Endothelial cell of umbilical vein (primary cell): ENCODE measurements around the gene FMN1. TPM values are rescaled to one million over a fixed set of nuclear protein-coding genes. Genes with fewer than 3 reads are reported as not detected.

Source experiments
- BruUV-seq: library from RNA; stranded (reverse); fragments of 400-500 nt; replicated peaks from 2 replicates; lab custom pipeline; 2021; lab: Mats Ljungman, UMichigan
- CTCF ChIA-PET: fragments of 300-600, 350-600 bp; sonication (Branson Sonifier 250); formaldehyde crosslinking; loops from one replicate; lab custom pipeline; 2021; ENCODE audit warnings: antibody characterized with exemption, inconsistent platforms; lab: Charles Lee
- POLR2A ChIA-PET: fragments of 300-600, 350-600 bp; sonication (Branson Sonifier 250); formaldehyde crosslinking; loops from one replicate; lab custom pipeline; 2021; ENCODE audit warnings: antibody characterized with exemption, inconsistent platforms; lab: Charles Lee
- DNase-seq: peaks from one replicate; pipeline ENCODE4 v3.0.0-alpha.2; 2011; ENCODE audit warnings: low read depth, low spot score
- FAIRE-seq: peaks from 2 replicates; lab custom pipeline; 2011; peaks lifted over from hg19 to GRCh38; lab: Jason Lieb, UNC
- H2AFZ ChIP-seq: 2 replicates; pipeline ENCODE4 v1.6.0; 2012; ENCODE audit warnings: low read depth, low read length, control low read depth, inconsistent platforms
- H3K27ac ChIP-seq: 2 replicates; pipeline ENCODE4 v1.5.1; 2011; ENCODE audit warnings: low read depth, mild to moderate bottlenecking, control low read depth, low read length, moderate library complexity; ENCODE audit not compliant: insufficient read depth
- H3K27me3 ChIP-seq, 2 experiments: 2 replicates each; pipeline versions ENCODE4 v1.6.0 to v1.6.1; 2011; ENCODE audit warnings: low read length in 2 of 2, mixed read lengths in 1 of 2; ENCODE audit not compliant: control insufficient read depth in 2 of 2, insufficient read depth in 2 of 2
- H3K36me3 ChIP-seq, 2 experiments: 2 replicates in 1 of 2; 3 replicates in 1 of 2; pipeline ENCODE4 v1.5.1; 2011; ENCODE audit warnings: low read length in 2 of 2, mild to moderate bottlenecking in 1 of 2, moderate library complexity in 1 of 2; ENCODE audit not compliant: control insufficient read depth in 2 of 2, insufficient read depth in 2 of 2; ENCODE audit errors: extremely low read depth in 1 of 2
- H3K4me1 ChIP-seq: 3 replicates; pipeline ENCODE4 v1.5.1; 2011; ENCODE audit warnings: mild to moderate bottlenecking, low read length; ENCODE audit not compliant: control insufficient read depth, insufficient read depth; ENCODE audit errors: extremely low read depth
- H3K4me2 ChIP-seq: 2 replicates; pipeline ENCODE4 v1.6.1; 2011; ENCODE audit warnings: low read length, control low read depth, mixed read lengths; ENCODE audit not compliant: insufficient read depth
- H3K4me3 ChIP-seq, 3 experiments: fragments of 200-600 bp in 1 of 3; sonication (generic), shearing (Covaris generic) in 1 of 3; replicated peaks in 1 of 3; 2 replicates each; pipeline ENCODE4 v1.5.1; 2011 to 2016; ENCODE audit warnings: control low read depth in 3 of 3, low read length in 3 of 3, mild to moderate bottlenecking in 2 of 3, inconsistent platforms in 1 of 3, low read depth in 1 of 3, moderate library complexity in 1 of 3; ENCODE audit not compliant: insufficient read depth in 1 of 3
- H3K79me2 ChIP-seq: 2 replicates; pipeline ENCODE4 v1.6.0; 2012; ENCODE audit warnings: low read length, inconsistent platforms; ENCODE audit not compliant: control insufficient read depth, insufficient read depth
- H3K9ac ChIP-seq: replicated peaks from 2 replicates; pipeline ENCODE3; 2011; ENCODE audit warnings: low read length, control low read depth; ENCODE audit not compliant: insufficient read depth; ENCODE audit errors: extremely low read depth
- H3K9me1 ChIP-seq: replicated peaks from 3 replicates; pipeline ENCODE4 v1.6.0; 2011; ENCODE audit warnings: mild to moderate bottlenecking, low read length; ENCODE audit not compliant: control insufficient read depth, insufficient read depth; ENCODE audit errors: extremely low read depth
- H3K9me3 ChIP-seq: replicated peaks from 2 replicates; pipeline ENCODE4 v1.5.1; 2012; ENCODE audit warnings: low read length, inconsistent platforms; ENCODE audit not compliant: control insufficient read depth, insufficient read depth
- H4K20me1 ChIP-seq: replicated peaks from 2 replicates; pipeline ENCODE3; 2011; ENCODE audit warnings: mild to moderate bottlenecking, low read length; ENCODE audit not compliant: control insufficient read depth, insufficient read depth; ENCODE audit errors: extremely low read depth
- EZH2 ChIP-seq: IDR thresholded peaks from 2 replicates; pipeline ENCODE4 v1.6.1; 2012; ENCODE audit warnings: borderline replicate concordance, low read depth, mild to moderate bottlenecking, moderate library complexity, low read length, inconsistent platforms; ENCODE audit not compliant: severe bottlenecking
- FOS ChIP-seq: IDR thresholded peaks from 2 replicates; pipeline ENCODE4 v1.6.1; 2011; ENCODE audit warnings: mild to moderate bottlenecking, low read length, moderate library complexity, borderline replicate concordance; ENCODE audit not compliant: insufficient read depth
- GATA2 ChIP-seq: IDR thresholded peaks from 2 replicates; pipeline ENCODE4 v1.7.0; 2011; ENCODE audit warnings: low read depth, mild to moderate bottlenecking, moderate library complexity, mixed read lengths, low read length; ENCODE audit not compliant: insufficient read length, insufficient read depth
- JUN ChIP-seq: IDR thresholded peaks from 2 replicates; pipeline ENCODE4 v1.6.1; 2011; ENCODE audit warnings: borderline replicate concordance, low read depth; ENCODE audit not compliant: insufficient read length, insufficient read depth
- MYC ChIP-seq: IDR thresholded peaks from one replicate; pipeline ENCODE4 v1.6.1; 2011; ENCODE audit warnings: mild to moderate bottlenecking, low read depth, low read length
- POLR2A ChIP-seq: IDR thresholded peaks from 2 replicates; pipeline ENCODE4 v1.6.1; 2012; ENCODE audit warnings: low read depth, mild to moderate bottlenecking, control low read depth, low read length
- POLR2AphosphoS5 ChIP-seq: IDR thresholded peaks from 2 replicates; pipeline ENCODE4 v1.6.1; 2012; ENCODE audit warnings: low read depth, mild to moderate bottlenecking, control low read depth, low read length, moderate library complexity; ENCODE audit not compliant: insufficient read depth
- dilution Hi-C: fragments of 300-500 bp; cut with MboI; formaldehyde crosslinking; loops from one replicate; pipeline ENCODE4 v1.15.0; 2019; ENCODE audit warnings: low sequenced_read_pairs; ENCODE audit not compliant: extremely low pct_ligation_motif_present
- intact Hi-C: fragments of 100-400 bp; cut with micrococcal nuclease; formaldehyde crosslinking; loops from one replicate; pipeline ENCODE4 v1.10.0; 2022
- polyA plus RNA-seq, 4 experiments: library from polyadenylated mRNA; depleted of rRNA in 3 of 4; stranded (reverse) in 3 of 4; unstranded in 1 of 4; fragments of >200 nt; gene quantifications; 2 replicates each; pipeline versions ENCODE4 v1.2.1 to v1.2.3, GENCODE V29; 2011 to 2012; ENCODE audit warnings: missing spikeins in 1 of 4
- total RNA-seq: library from RNA; stranded (reverse); gene quantifications from 2 replicates; pipeline ENCODE4 v1.2.3, GENCODE V29; 2021
- TF ChIP-seq, protein P1 (sequence below), 2 donors: IDR thresholded peaks; 1 replicate in 1 of 2; 2 replicates in 1 of 2; pipeline ENCODE4 v1.5.1; 2011; ENCODE audit warnings: low read length in 2 of 2, mild to moderate bottlenecking in 2 of 2, moderate library complexity in 2 of 2, control low read depth in 1 of 2, inconsistent platforms in 1 of 2, low read depth in 1 of 2; ENCODE audit not compliant: insufficient read depth in 1 of 2; ENCODE audit errors: extremely low read depth in 1 of 2
- TF ChIP-seq, protein P2 (sequence below): IDR thresholded peaks from 2 replicates; pipeline ENCODE4 v1.6.1; 2011; ENCODE audit not compliant: insufficient read depth, insufficient read length

Gene FMN1
- total and polyA plus RNA-seq, 2 donors (not counting 3 experiments of a cell fraction or from before 2014, with no cell fraction given): 0.01 to 0.29 TPM

- H2AFZ ChIP-seq: no peak overlapping the region
- H3K79me2 ChIP-seq: no peaks in the 10 kb centered on the region
- no peak overlapping the region for H3K27ac ChIP-seq
- H3K4me3 ChIP-seq: no peak overlapping the region
- H3K4me1 ChIP-seq: peaks cover 14% of the 10 kb centered on the region
- H3K4me2 ChIP-seq: no peak overlapping the region
- no peaks in the 10 kb centered on the region for H3K27me3 ChIP-seq
- ChIA-PET POLR2A (no interaction called here), CTCF (interaction anchor here (0.7 to 3.6 kb wide), 3 partner anchors 14 to 92 kb away, joined by 3 to 21 read pairs (median 18); no protein-coding TSS in a partner anchor)
- H3K9me3 ChIP-seq: no peaks in the 10 kb centered on the region
- H3K9me1 ChIP-seq: no peaks in the 10 kb centered on the region
- no peak overlapping the region for H3K9ac ChIP-seq
- FAIRE-seq: no peak
- H3K36me3 ChIP-seq: no peaks in the 10 kb centered on the region
- intact Hi-C loops: no loop called here
- TF ChIP-seq FOS: no peak
- no peak for TF ChIP-seq POLR2A
- TF ChIP-seq POLR2AphosphoS5: no peak
- no peak for TF ChIP-seq GATA2
- TF ChIP-seq JUN: no peak
- TF ChIP-seq MYC: no peak
- TF ChIP-seq EZH2: no peak
- TF ChIP-seq, protein P1, sequence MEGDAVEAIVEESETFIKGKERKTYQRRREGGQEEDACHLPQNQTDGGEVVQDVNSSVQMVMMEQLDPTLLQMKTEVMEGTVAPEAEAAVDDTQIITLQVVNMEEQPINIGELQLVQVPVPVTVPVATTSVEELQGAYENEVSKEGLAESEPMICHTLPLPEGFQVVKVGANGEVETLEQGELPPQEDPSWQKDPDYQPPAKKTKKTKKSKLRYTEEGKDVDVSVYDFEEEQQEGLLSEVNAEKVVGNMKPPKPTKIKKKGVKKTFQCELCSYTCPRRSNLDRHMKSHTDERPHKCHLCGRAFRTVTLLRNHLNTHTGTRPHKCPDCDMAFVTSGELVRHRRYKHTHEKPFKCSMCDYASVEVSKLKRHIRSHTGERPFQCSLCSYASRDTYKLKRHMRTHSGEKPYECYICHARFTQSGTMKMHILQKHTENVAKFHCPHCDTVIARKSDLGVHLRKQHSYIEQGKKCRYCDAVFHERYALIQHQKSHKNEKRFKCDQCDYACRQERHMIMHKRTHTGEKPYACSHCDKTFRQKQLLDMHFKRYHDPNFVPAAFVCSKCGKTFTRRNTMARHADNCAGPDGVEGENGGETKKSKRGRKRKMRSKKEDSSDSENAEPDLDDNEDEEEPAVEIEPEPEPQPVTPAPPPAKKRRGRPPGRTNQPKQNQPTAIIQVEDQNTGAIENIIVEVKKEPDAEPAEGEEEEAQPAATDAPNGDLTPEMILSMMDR (IDR thresholded peaks at IDR 0.05; ENCODE audit: extremely low read depth in 1 of 2, insufficient read depth in 1 of 2, low read depth in 1 of 2, low read length in 2 of 2): no peak
- TF ChIP-seq, protein P2, sequence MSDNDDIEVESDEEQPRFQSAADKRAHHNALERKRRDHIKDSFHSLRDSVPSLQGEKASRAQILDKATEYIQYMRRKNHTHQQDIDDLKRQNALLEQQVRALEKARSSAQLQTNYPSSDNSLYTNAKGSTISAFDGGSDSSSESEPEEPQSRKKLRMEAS: no peak
- no peaks in the 10 kb centered on the region for H4K20me1 ChIP-seq
- dilution Hi-C loops: no loop called here
- BruUV-seq: no TSS peak
- DNase-seq: no peak
These were observed 94.2 kb downstream of the FMN1 start for GRCh38 chr15:33100314-33100713.
